CD4-positive, alpha-beta T cell treated with Interleukin-6 for 4 hours (primary cell): ENCODE data around the gene TDRD15.
"Not testable (repeated sequence)": the region's sequence is repeated elsewhere in the genome, so short reads cannot be mapped to it uniquely, and the experiment has no call there.

Experiments
- DNase-seq: peaks from one replicate; pipeline ENCODE4 v3.0.0-alpha.2; 2020; ENCODE audit warnings: mixed read lengths

The TDRD15 gene

GRCh38 chr2:21123473-21124393 is at the start of gene TDRD15:
Gene TDRD15, plus strand, starts transcription at chr2:21123968. Its CDS starts 13,500 bp downstream, at chr2:21137468.
- DNase-seq, result no peak

- DNase-seq, result no peak
These were observed 45.5 kb upstream of the TDRD15 start for GRCh38 chr2:21078296-21078695.

DNA sequence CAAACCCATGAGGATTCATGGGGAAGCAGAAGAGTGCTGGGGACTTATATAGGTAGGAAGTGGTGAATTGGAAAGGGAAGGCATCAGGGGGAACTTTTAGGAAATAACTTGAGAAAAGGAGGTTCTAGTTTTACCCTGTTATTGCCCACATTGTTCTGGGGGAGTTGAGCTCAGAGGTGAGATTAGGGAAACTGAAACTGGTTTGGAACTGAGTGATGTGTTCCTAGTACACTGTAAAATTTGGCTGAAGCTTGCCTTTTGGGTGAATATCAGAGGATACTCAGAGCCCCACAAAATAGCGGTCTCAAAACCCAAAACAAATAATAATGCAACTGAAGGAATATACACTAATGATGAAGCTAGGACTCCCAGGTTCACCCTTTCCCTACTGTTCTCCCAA is 40.3 kb upstream of the TDRD15 start:
- DNase-seq, result no peak

DNA sequence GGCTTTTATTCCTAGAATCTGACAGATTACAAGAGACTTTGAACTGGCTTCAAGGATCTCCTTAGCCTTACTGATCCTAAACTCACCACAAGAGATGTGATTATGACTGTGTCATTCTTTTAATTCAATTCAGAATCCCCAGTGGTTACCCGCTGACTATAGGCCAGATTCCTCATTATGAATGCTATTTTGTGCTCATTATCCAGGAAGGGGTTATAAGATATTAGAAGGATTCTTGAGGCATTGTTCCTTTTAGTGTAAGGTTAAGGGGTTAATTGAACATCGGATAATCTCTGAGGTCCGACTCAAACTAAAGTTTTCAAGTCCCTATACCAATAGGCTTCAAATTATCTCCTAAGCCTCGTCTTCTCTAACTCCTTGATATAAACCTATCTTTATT is 39.4 kb upstream of the TDRD15 start:
- no peak for DNase-seq

DNA sequence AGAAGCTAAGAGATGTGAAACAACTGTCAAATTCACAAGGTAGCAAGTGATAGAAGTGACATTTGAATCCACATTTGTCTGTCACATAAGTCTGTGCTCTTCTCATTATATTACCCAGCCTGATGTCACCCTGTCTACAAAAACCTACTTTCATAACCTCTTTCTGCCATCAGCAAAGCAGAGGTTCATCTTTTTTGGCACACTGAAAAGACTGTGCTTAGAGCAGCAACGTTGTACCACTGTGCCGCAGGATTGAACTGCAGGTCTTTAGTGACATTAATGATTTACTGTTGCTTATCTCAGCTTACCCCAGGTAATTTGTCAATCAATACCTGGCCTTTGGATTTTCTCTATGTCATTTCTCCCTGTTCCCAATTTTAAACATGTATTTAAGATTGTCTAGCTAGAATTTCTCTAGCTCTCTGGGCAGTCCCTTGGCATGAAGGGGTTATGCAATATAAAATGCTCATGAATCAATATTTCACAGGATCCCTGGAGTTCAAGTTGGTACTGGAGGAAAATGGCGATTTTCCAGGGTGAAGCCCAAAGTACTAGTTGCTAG is 31.4 kb upstream of the TDRD15 start:
- no peak for DNase-seq

DNA sequence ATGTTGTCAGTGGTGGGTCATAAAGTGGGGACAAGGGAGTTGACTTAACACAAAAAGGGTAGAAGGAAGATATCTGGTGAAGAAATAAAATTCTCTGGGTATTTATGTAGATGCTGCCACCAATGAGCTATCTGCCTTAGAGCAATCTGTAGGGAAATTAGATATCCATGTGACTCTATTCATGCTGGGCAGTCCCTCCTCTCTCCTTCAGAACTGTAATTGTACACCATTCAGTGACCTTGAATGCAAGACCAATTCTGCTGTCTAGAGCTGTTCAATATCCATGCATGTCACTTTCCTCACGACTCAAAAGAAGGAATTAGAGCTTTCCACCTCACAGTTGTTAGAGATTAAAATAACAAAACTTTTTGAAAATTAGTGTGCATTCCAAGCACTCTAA is 28.6 kb upstream of the TDRD15 start:
- no peak for DNase-seq

DNA sequence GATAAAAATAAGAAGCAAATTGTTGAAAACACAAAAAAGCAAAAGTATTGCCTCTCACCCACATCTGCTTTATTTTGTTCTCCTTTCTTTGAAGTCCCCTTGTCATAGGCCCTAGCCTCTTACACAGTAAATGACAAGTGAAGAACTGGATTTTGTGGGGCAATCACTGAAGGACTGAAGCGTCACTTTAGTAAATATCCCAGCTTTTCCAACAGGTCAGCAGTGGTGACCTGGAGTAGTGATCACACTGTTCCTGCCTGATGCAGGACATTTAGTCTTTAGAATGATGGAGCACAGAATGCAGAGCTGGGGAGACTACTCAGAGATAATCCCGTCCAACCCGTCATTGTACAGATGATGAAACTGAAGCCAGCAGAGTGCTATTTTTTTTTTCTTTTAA is 28.1 kb upstream of the TDRD15 start:
- no peak for DNase-seq

- no peak for DNase-seq
These were observed 27.3 kb upstream of the TDRD15 start for GRCh38 chr2:21096458-21096857.

DNA sequence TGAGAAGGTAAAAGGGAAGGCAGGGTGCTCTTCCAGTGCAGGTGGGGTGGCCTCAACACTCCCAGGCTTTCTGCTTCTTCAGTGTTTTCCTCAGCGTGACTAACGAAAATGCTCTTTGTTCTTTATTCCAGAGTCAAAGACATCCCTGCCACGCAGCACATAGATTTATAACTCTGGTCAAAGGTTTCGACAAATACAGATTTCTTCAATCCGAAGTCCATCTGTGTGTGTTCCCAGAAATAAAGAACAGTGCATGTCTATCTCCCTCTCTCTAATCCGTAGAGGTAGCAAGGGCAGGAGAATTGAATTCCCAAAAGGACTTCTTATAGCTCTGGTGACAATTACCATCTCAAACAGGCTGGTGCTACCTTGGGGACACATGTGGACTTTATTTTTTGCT is 26.4 kb upstream of the TDRD15 start:
- no peak for DNase-seq

GRCh38 chr2:21098294-21098693 is 25.5 kb upstream of the TDRD15 start:
- DNase-seq, result no peak

- no peak for DNase-seq
These were observed 24.4 kb upstream of the TDRD15 start for GRCh38 chr2:21099281-21099907.

DNA sequence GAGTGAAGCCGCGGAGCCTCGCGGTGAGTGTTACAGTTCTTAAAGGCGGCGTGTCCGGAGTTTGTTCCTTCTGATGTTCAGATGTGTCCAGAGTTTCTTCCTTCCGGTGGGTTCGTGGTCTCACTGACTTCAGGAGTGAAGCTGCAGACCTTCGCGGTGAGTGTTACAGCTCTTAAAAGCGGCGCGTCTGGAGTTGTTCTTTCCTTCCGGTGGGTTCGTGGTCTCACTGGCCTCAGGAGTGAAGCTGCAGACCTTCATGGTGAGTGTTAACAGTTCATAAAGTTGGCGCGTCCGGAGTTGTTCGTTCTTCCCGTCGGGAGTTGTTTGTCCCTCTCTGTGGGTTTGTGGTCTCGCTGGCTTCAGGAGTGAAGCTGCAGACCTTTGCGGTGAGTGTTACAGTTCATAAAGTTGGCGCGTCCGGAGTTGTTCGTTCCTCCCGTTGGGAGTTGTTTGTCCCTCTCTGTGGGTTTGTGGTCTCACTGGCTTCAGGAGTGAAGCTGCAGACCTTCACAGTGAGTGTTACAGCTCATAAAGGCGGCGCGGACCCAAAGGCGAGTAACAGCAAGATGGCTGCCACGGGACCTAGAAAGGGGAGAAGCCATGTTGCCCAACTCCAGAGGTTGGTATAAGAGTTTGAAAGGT is 22.1 kb upstream of the TDRD15 start:
- not testable (repeated sequence) for DNase-seq

GRCh38 chr2:21102356-21102755 is 21.4 kb upstream of the TDRD15 start:
- DNase-seq, result no peak

GRCh38 chr2:21103274-21103891 is 20.4 kb upstream of the TDRD15 start:
- no peak for DNase-seq

DNA sequence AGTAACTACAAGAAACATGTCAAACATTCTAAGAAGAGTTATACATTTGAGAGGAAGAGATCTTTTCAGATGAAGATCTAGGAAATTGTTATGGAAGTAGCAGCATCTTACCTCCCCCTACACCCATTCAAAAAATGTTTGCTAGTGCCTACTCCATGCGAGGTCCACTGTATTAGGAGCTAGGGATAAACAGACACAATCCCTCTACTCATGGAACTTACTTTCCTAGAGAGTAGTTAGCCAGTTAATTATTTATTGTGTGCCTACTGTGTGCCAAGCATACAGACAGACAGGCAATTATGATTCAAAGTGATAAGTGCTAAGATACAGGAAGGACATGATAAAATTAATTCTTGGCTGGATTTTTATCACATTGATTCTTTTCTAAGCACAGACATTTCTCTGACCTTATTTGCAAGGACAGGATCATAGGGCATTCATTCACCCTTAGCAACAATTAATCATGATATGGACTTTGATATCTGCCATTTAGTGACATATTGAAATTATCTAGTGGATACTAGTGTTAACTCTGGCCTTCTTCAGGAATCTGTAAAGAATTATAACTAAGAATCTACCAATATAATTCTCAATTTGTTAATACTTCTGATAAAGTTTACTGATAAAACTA is 19.6 kb upstream of the TDRD15 start:
- no peak for DNase-seq

GRCh38 chr2:21111012-21111411 is 12.8 kb upstream of the TDRD15 start:
- DNase-seq, result no peak

DNA sequence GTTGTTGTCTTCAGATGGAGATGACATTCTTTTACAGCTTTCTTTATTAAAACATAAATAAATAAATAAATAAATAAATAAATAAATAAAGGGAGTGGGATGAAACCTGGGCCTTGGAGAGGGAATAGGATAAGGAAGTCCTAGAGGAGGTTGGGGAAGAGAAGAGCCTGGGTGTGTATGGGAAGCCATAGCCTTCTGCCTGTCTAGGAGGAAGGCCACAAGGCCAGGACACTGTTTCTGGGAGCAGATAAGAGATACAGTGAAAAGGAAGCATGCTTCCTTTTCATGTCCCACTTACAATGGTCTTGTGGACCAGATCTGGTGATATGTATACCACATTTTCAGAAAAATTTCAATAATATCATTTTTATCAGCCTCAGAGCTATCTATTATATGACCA is 6.1 kb upstream of the TDRD15 start:
- no peak for DNase-seq

DNA sequence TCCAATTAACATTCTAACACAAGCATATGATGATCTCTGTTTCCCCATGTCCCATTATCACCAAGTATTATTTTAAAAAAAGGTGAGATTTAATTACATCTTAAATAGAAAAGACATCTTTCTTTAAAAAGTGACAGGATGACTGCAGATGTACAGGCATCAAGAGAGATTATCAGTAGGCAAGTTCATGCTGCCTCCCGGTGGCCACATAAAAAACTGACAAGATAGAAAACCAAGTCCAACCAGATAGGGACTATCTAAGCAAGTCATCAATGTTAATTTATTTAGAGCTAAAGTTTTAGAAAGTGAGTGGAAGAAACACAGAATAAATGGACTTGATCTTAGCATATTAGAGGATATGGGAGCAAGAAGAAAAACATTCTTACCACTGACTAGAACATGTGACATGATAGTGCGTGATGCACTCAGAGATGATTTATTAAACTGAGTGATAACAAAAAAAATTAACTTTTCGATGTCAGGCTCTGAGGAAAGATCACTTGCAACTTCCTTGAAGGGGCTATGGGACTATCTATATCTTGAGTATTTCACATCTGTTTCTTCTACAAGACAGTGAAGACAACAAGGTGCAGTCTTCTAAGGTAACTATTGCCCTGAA is 5.4 kb upstream of the TDRD15 start:
- DNase-seq, result no peak

DNA sequence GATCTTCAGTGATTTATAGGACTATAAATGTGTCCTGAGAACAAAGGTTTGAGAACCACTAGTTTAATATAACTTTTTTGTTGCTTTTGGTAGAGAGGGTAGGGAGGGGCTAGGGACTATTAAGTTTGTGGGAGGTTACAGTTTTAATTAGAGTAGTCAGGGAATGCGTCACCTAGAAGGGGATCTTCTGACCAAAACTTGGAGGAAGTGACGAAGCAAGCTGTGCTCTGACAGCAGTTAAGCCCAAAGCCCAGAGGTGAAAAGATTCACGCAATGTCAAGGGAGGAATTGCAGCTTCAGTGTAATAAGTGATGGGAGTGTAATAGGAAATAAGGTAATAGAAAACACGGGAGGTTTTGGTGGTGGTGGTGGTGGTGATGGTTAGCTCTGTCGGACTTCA is 8.1 kb downstream of the TDRD15 start:
- no peak for DNase-seq

GRCh38 chr2:21135585-21135984 is 11.8 kb downstream of the TDRD15 start:
- DNase-seq, result no peak

- DNase-seq, result no peak
These were observed 18.4 kb downstream of the TDRD15 start for GRCh38 chr2:21142149-21142548.

- no peak for DNase-seq
These were observed 22.9 kb downstream of the TDRD15 start for GRCh38 chr2:21146638-21147037.
